Measurements from ENCODE around the gene LRRC71. TPM values are rescaled to one million over a fixed set of nuclear protein-coding genes. Genes with fewer than 3 reads are reported as not detected.
A peak's percentile ranks its signal among the peaks of the same experiment; 100 is the strongest.

The LRRC71 gene
- total RNA-seq, 1 donor from 2014 or later: not detected

DNA sequence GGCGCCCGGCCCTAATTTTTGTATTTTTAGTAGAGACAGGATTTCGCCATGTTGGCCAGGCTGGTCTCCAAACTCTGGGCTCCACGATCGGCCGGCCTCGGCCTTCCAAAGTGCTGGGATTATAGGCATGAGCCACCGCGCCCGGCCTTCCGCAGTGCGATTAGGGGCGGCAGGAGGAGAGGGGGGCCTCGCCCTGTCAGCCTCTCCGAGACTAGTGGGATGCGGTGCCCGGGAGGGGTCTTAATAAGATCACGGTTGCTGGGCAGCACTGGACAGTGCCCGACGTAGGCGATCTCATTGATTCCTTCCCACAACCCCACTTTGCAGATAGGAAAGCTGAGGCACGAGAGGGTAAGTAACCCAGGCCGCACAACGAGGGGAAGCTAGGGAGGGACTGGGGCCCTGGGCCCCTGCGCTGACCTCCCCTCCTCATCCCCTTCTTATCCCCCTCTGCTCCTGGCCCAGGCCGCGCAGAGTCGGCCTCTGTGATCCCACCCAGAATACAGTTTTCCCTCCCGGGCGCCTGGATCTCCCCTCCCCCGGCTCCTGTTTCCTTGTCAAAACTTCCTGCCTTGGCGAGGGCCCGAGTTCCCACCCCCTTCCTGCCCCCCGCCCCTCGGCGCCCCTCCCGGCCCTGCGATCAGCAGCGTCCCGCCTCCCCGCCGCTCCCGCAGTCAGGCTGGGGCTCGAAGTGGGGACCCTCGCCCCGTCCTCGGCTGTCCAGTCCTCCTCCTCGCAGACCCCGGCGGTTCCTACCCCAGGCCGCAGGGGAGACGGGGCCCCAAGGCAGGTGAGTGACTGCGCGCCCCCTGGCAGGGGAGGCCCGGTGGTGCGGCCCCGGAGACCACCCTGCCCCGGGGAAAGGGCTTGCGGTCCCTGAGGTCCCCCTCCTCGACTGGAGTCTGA lies 27.1 kb upstream of the LRRC71 start, which contains the start of gene PEAR1:
Gene PEAR1 (plus strand): TSS at position 671 of the 906 bp plus-strand sequence. CDS start 10,209 bp downstream, outside the sequence.
- FAIRE-seq: no peak
- H3K36me3 ChIP-seq (ENCODE audit: control insufficient read depth, insufficient read depth, low read length): no peaks in the 10 kb centered on the region
- DNase-seq (ENCODE audit: low read depth): no peak
- H3K4me3 ChIP-seq (ENCODE audit: low read depth, low read length): peak within 1 kb of the TSS; percentile 24
- H3K27me3 ChIP-seq (ENCODE audit: control insufficient read depth, insufficient read depth, low read length): no peaks in the 10 kb centered on the region
- TF ChIP-seq, protein P1, sequence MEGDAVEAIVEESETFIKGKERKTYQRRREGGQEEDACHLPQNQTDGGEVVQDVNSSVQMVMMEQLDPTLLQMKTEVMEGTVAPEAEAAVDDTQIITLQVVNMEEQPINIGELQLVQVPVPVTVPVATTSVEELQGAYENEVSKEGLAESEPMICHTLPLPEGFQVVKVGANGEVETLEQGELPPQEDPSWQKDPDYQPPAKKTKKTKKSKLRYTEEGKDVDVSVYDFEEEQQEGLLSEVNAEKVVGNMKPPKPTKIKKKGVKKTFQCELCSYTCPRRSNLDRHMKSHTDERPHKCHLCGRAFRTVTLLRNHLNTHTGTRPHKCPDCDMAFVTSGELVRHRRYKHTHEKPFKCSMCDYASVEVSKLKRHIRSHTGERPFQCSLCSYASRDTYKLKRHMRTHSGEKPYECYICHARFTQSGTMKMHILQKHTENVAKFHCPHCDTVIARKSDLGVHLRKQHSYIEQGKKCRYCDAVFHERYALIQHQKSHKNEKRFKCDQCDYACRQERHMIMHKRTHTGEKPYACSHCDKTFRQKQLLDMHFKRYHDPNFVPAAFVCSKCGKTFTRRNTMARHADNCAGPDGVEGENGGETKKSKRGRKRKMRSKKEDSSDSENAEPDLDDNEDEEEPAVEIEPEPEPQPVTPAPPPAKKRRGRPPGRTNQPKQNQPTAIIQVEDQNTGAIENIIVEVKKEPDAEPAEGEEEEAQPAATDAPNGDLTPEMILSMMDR (IDR thresholded peaks at IDR 0.05; ENCODE audit: insufficient read depth, low read length, severe bottlenecking): no peak

DNA sequence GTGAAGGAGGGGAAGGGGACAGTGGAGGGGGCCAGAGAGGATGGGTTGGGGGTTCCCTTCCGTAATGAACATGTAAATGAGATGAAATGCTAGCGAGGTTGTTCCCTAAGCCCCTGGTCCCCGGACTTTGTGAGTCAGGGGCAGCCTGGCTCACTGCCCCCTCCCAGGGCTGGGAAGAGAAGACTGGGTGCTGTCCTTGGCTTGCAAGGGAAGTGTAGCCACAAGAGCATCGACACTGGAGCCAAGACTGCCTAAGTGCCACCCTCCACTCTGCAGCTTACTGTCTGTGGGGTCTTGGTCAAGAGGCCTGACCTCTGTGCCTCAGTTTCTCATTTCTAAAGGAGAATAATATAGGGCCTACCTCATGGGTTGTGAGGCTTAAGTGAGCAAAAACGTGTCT lies 26.4 kb upstream of the LRRC71 start:
- H3K36me3 ChIP-seq (ENCODE audit: control insufficient read depth, insufficient read depth, low read length): no peaks in the 10 kb centered on the region
- H3K27me3 ChIP-seq (ENCODE audit: control insufficient read depth, insufficient read depth, low read length): no peaks in the 10 kb centered on the region
- TF ChIP-seq, protein P1 (IDR thresholded peaks at IDR 0.05; ENCODE audit: insufficient read depth, low read length, severe bottlenecking): no peak
- peak overlapping the region; percentile 16 for H3K4me3 ChIP-seq (ENCODE audit: low read depth, low read length)
- DNase-seq (ENCODE audit: low read depth) (no peak), FAIRE-seq (no peak)

- DNase-seq (ENCODE audit: low read depth) (no peak), FAIRE-seq (no peak)
- H3K4me3 ChIP-seq (ENCODE audit: low read depth, low read length): no peak overlapping the region
- no peaks in the 10 kb centered on the region for H3K36me3 ChIP-seq (ENCODE audit: control insufficient read depth, insufficient read depth, low read length)
- TF ChIP-seq, protein P1 (IDR thresholded peaks at IDR 0.05; ENCODE audit: insufficient read depth, low read length, severe bottlenecking): no peak
- H3K27me3 ChIP-seq (ENCODE audit: control insufficient read depth, insufficient read depth, low read length): no peaks in the 10 kb centered on the region
Observed at GRCh38 chr1:156894711-156895454, 25.5 kb upstream of the LRRC71 start.

DNA sequence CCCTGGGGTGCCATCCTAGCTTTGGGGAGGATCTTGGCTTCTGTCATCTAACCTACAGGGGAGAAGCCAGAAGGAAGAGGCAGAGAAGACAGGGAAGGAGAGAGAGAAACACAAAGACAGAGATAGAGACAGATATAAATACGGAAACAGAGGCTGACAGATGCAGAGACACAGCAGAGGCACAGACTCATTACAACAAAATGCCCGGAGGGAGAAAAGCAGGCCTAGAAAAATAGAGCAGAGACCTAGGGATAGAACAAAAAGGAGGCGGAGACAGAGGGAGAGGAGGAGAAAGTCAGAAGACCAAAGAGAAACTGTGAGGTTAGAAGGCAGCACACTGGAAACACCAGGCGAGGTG lies 25.0 kb upstream of the LRRC71 start:
- no peak for FAIRE-seq
- Histone ChIP-seq H3K36me3 (ENCODE audit: control insufficient read depth, insufficient read depth, low read length) (no peaks in the 10 kb centered on the region), H3K27me3 (ENCODE audit: control insufficient read depth, insufficient read depth, low read length) (no peaks in the 10 kb centered on the region), H3K4me3 (ENCODE audit: low read depth, low read length) (no peak overlapping the region)
- TF ChIP-seq, protein P1 (IDR thresholded peaks at IDR 0.05; ENCODE audit: insufficient read depth, low read length, severe bottlenecking): no peak
- DNase-seq (ENCODE audit: low read depth): no peak

GRCh38 chr1:156895927-156896326 lies 24.5 kb upstream of the LRRC71 start:
- Histone ChIP-seq H3K4me3 (ENCODE audit: low read depth, low read length) (no peak overlapping the region), H3K36me3 (ENCODE audit: control insufficient read depth, insufficient read depth, low read length) (no peaks in the 10 kb centered on the region), H3K27me3 (ENCODE audit: control insufficient read depth, insufficient read depth, low read length) (no peaks in the 10 kb centered on the region)
- TF ChIP-seq, protein P1 (IDR thresholded peaks at IDR 0.05; ENCODE audit: insufficient read depth, low read length, severe bottlenecking): no peak
- FAIRE-seq: no peak
- DNase-seq (ENCODE audit: low read depth): no peak
